Stimulated activated naive CD4-positive, alpha-beta T cell (primary cell): Measurements from ENCODE around the gene MED13L.

Experiments
- DNase-seq, 6 experiments: peaks; one replicate each; lab custom pipeline; 2025; lab: John Stamatoyannopoulos, UW

The MED13L gene

GRCh38 chr12:116182359-116183063 is 95.0 kb downstream of the MED13L start:
- DNase-seq: no peak

- no peak for DNase-seq
Observed at GRCh38 chr12:116180448-116180847, 97.0 kb downstream of the MED13L start.

GRCh38 chr12:116179384-116179783 is 98.1 kb downstream of the MED13L start:
- DNase-seq: no peak

- no peak for DNase-seq
Observed at GRCh38 chr12:116177017-116177416, 100.5 kb downstream of the MED13L start.

- DNase-seq: no peak
Observed at GRCh38 chr12:116174904-116175303, 102.6 kb downstream of the MED13L start.

- no peak for DNase-seq
Observed at GRCh38 chr12:116174006-116174405, 103.5 kb downstream of the MED13L start.

GRCh38 chr12:116172224-116172849 is 105.2 kb downstream of the MED13L start:
- no peak for DNase-seq

GRCh38 chr12:116171549-116171948 is 105.9 kb downstream of the MED13L start:
- no peak for DNase-seq

- DNase-seq: no peak
Observed at GRCh38 chr12:116169071-116169470, 108.4 kb downstream of the MED13L start.

GRCh38 chr12:116166306-116166705 is 111.2 kb downstream of the MED13L start:
- DNase-seq: no peak

- DNase-seq: no peak
Observed at GRCh38 chr12:116165036-116165425, 112.5 kb downstream of the MED13L start.

- no peak for DNase-seq
Observed at GRCh38 chr12:116164250-116165035, 113.0 kb downstream of the MED13L start.

GRCh38 chr12:116162071-116162470 is 115.4 kb downstream of the MED13L start:
- no peak for DNase-seq

- DNase-seq: no peak
Observed at GRCh38 chr12:116161588-116161987, 115.9 kb downstream of the MED13L start.

GRCh38 chr12:116160883-116161458 is 116.5 kb downstream of the MED13L start:
- DNase-seq: no peak

- DNase-seq: no peak
Observed at GRCh38 chr12:116160231-116160630, 117.3 kb downstream of the MED13L start.

- DNase-seq: no peak
Observed at GRCh38 chr12:116159593-116160200, 117.8 kb downstream of the MED13L start.

GRCh38 chr12:116159175-116159574 is 118.3 kb downstream of the MED13L start:
- DNase-seq: no peak

- DNase-seq: no peak
Observed at GRCh38 chr12:116157845-116158267, 119.6 kb downstream of the MED13L start.

GRCh38 chr12:116156614-116157013 is 120.9 kb downstream of the MED13L start:
- DNase-seq: no peak

- DNase-seq: no peak
Observed at GRCh38 chr12:116155383-116155782, 122.1 kb downstream of the MED13L start.

GRCh38 chr12:116153983-116154382 is 123.5 kb downstream of the MED13L start:
- DNase-seq: no peak
